RWPE2 (cell line): Measurements from ENCODE around the gene C17orf67.

Experiments
- ATAC-seq: fragments of 200-7000 bp; cut with Tn5 transposase; 3 replicates; pipeline ENCODE4 v1.9.1; 2021; ENCODE audit warnings: low read depth
- DNase-seq: peaks from one replicate; pipeline ENCODE4 v3.0.0-alpha.2; 2020; ENCODE audit warnings: low spot score
- H3K27ac ChIP-seq: fragments of 450-650 bp; 2 replicates; pipeline ENCODE4 v1.5.1; 2017; ENCODE audit warnings: mild to moderate bottlenecking; ENCODE audit not compliant: poor library complexity, severe bottlenecking
- H3K27me3 ChIP-seq: fragments of 250-450 bp; sonication (Bioruptor Pico); 2 replicates; pipeline ENCODE4 v1.5.1; 2021; ENCODE audit warnings: mild to moderate bottlenecking, moderate library complexity; ENCODE audit not compliant: insufficient read depth, poor library complexity, severe bottlenecking
- H3K36me3 ChIP-seq: fragments of 250-450 bp; sonication (Bioruptor Pico); 2 replicates; pipeline ENCODE4 v1.5.1; 2020; ENCODE audit warnings: low read depth, mild to moderate bottlenecking, moderate library complexity
- H3K4me1 ChIP-seq: fragments of 250-450 bp; sonication (Bioruptor Pico); 2 replicates; pipeline ENCODE4 v1.5.1; 2021; ENCODE audit warnings: mild to moderate bottlenecking, moderate library complexity; ENCODE audit not compliant: insufficient read depth, poor library complexity, severe bottlenecking
- H3K4me3 ChIP-seq: fragments of 250-450 bp; sonication (Bioruptor Pico); 2 replicates; pipeline ENCODE4 v1.5.1; 2021; ENCODE audit warnings: mild to moderate bottlenecking, moderate library complexity; ENCODE audit not compliant: severe bottlenecking
- H3K9me3 ChIP-seq: fragments of 250-450 bp; sonication (Bioruptor Pico); 2 replicates; pipeline ENCODE4 v1.5.1; 2021; ENCODE audit warnings: mild to moderate bottlenecking, moderate library complexity; ENCODE audit not compliant: severe bottlenecking
- CTCF ChIP-seq: fragments of 450-650 bp; IDR thresholded peaks from one replicate; pipeline ENCODE4 v1.5.1; 2017; ENCODE audit warnings: mild to moderate bottlenecking, moderate library complexity; ENCODE audit not compliant: poor library complexity, severe bottlenecking

The C17orf67 gene

DNA sequence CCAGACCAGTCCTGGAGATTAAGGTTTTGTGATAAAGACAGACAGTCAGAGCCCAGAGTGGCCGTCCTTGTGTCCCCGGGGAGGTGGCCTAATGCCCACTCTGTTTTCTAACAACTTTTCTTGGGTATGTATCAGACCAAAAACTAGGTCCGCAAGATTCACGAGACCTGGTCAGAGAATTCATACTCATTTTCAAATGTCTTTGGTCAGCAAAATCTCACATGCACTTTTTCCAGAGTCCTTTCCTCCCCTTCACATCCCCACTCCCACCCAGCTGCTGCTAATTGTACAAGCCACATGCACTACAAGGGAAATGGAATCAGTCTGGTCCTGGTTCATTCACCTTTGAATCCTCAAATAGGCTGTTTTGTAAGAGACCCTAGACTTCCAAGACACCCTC, 61.7 kb downstream of the C17orf67 start:
- H3K4me1 ChIP-seq: no peaks in the 10 kb centered on the region
- H3K27ac ChIP-seq: no peak overlapping the region
- no peak for TF ChIP-seq CTCF
- no peaks in the 10 kb centered on the region for H3K27me3 ChIP-seq
- DNase-seq (no peak), ATAC-seq (no peak)
- H3K9me3 ChIP-seq: no peaks in the 10 kb centered on the region
- no peaks in the 10 kb centered on the region for H3K36me3 ChIP-seq
- H3K4me3 ChIP-seq: no peak overlapping the region

DNA sequence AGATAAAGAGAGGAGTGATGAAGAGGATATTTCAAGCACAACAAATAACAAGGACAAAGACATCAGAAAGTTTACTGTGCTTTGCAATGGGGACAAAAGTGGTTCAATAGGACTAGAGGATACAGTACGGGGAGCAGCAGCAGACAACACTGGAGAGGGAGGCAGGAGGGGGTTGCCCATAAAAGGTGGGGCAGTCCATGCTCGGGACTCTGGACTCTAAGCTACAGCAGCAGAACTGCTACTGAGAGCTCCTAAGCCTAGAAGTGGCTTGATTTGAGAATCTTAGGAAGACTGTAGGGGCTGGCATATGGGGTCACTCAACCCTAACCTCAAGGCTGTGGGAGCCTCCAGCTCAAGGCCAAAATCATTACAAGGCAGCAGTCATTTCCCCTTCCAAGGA, 62.2 kb downstream of the C17orf67 start:
- H3K4me3 ChIP-seq: no peak overlapping the region
- H3K9me3 ChIP-seq: no peaks in the 10 kb centered on the region
- H3K27me3 ChIP-seq: no peaks in the 10 kb centered on the region
- DNase-seq (no peak), ATAC-seq (no peak)
- no peaks in the 10 kb centered on the region for H3K36me3 ChIP-seq
- no peaks in the 10 kb centered on the region for H3K4me1 ChIP-seq
- H3K27ac ChIP-seq: no peak overlapping the region
- no peak for TF ChIP-seq CTCF

DNA sequence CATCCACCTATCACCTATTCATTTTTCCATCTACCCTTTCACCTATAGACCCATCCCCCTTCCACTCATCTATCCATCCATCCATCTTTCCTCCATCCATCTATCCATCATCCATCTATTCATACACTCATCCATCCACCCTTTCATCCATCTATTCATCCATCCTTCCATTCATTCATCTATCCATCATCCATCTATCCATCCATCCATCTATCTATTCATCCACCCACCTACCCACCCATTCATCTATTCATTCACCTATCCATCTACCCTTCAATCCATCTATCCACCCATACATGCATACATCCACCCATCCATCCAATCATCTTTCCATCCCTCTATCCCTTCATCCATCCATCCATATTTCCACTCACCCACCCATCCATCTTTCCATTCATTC, 63.3 kb downstream of the C17orf67 start:
- no peak overlapping the region for H3K4me3 ChIP-seq
- no peak for ATAC-seq
- H3K36me3 ChIP-seq: no peaks in the 10 kb centered on the region
- no peak overlapping the region for H3K27ac ChIP-seq
- H3K27me3 ChIP-seq: no peaks in the 10 kb centered on the region
- no peaks in the 10 kb centered on the region for H3K4me1 ChIP-seq
- TF ChIP-seq CTCF: no peak
- H3K9me3 ChIP-seq: no peaks in the 10 kb centered on the region
- DNase-seq: no peak

- DNase-seq (no peak), ATAC-seq (no peak)
- no peak for TF ChIP-seq CTCF
- H3K4me3 ChIP-seq: no peak overlapping the region
- no peaks in the 10 kb centered on the region for H3K27me3 ChIP-seq
- no peaks in the 10 kb centered on the region for H3K9me3 ChIP-seq
- H3K36me3 ChIP-seq: no peaks in the 10 kb centered on the region
- H3K4me1 ChIP-seq: no peaks in the 10 kb centered on the region
- no peak overlapping the region for H3K27ac ChIP-seq
Measured at GRCh38 chr17:56765449-56765848, 68.3 kb downstream of the C17orf67 start.

DNA sequence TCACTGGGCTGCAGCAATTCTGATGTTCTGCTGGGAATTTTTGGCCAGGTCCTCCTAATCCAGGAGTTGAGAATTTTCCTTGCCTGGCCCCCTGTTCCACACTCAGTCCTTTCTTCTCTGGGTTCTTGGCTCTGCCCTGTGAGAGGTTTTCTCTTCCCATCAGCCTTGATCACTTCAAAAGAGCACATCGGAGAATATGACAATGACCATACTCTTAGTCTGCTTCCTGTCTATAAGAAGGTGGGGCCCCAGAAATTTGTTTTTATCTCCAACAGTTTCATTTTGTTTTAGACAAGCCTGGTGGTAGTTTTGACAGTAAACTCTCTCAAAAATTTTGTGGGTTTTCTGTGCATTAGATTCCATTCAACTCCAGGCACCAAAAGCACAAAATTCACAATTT, 70.7 kb downstream of the C17orf67 start:
- H3K27ac ChIP-seq: no peak overlapping the region
- DNase-seq: no peak
- no peak overlapping the region for H3K4me3 ChIP-seq
- H3K9me3 ChIP-seq: no peaks in the 10 kb centered on the region
- no peaks in the 10 kb centered on the region for H3K4me1 ChIP-seq
- no peaks in the 10 kb centered on the region for H3K27me3 ChIP-seq
- no peaks in the 10 kb centered on the region for H3K36me3 ChIP-seq
- no peak for ATAC-seq
- no peak for TF ChIP-seq CTCF
